ENCODE data around the gene SMYD3.

SMYD3 gene

DNA sequence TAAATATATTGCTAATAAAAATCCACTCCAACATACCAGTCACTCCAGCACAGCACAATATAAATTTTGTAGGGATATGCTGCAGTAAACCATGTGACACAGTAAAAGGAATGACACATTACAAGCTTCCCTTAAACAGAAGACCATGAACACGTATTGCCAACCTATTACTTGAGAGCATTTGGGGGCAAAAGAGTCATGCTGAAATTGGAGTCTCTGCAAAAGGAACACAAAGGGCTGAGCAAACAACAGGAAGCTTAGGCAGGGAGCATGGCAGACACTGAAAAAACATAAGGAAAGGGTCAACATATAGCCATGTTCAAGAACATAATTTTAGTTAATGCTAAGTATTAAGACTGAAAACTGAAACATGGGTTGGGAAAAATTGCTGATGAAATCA is 214.5 kb downstream of the SMYD3 start:
- DNase-seq (ENCODE audit: low read depth, low spot score), result no peak
- Histone ChIP-seq H3K27me3 (ENCODE audit: insufficient read depth, insufficient read length) (no peaks in the 10 kb centered on the region), H3K4me3 (ENCODE audit: insufficient read length, low read depth) (no peak overlapping the region), H3K4me1 (ENCODE audit: insufficient read depth, insufficient read length) (no peaks in the 10 kb centered on the region), H3K9ac (ENCODE audit: insufficient read length, low read depth) (no peak overlapping the region), H3K9me3 (ENCODE audit: insufficient read depth, low read length) (no peaks in the 10 kb centered on the region), H3K36me3 (ENCODE audit: insufficient read depth, insufficient read length, low read length) (no peaks in the 10 kb centered on the region)
- TF ChIP-seq SUZ12 (IDR thresholded peaks at IDR 0.05; ENCODE audit: extremely low read depth, insufficient read depth, insufficient read length) (no peak), YY1 (IDR thresholded peaks at IDR 0.05; ENCODE audit: insufficient read depth, insufficient read length) (no peak), ZNF274 (IDR thresholded peaks at IDR 0.05; ENCODE audit: low read depth, low read length) (no peak)

DNA sequence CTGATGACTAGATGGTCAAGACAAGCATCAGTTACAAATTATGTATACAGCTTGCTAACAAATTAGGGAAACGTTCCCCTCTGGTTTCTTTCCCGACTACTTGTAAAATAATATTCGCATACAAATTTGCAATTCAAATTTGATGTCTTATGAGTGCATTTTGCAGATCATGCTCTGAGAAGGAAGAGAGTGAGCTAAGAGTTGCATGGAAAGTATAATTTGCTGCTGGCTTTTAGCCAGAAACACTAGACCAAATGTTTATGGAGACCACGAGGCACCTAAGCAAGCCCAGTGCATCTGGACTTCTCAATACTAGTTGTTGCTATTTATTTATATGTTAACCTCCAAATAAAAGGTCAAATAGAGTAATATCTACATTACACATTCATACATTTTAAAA is 216.0 kb downstream of the SMYD3 start:
- Histone ChIP-seq H3K36me3 (ENCODE audit: insufficient read depth, insufficient read length, low read length) (no peaks in the 10 kb centered on the region), H3K4me3 (ENCODE audit: insufficient read length, low read depth) (no peak overlapping the region), H3K4me1 (ENCODE audit: insufficient read depth, insufficient read length) (no peaks in the 10 kb centered on the region), H3K9me3 (ENCODE audit: insufficient read depth, low read length) (no peaks in the 10 kb centered on the region), H3K9ac (ENCODE audit: insufficient read length, low read depth) (no peak overlapping the region), H3K27me3 (ENCODE audit: insufficient read depth, insufficient read length) (no peaks in the 10 kb centered on the region)
- DNase-seq (ENCODE audit: low read depth, low spot score), result no peak
- TF ChIP-seq SUZ12 (IDR thresholded peaks at IDR 0.05; ENCODE audit: extremely low read depth, insufficient read depth, insufficient read length) (no peak), ZNF274 (IDR thresholded peaks at IDR 0.05; ENCODE audit: low read depth, low read length) (no peak), YY1 (IDR thresholded peaks at IDR 0.05; ENCODE audit: insufficient read depth, insufficient read length) (no peak)

DNA sequence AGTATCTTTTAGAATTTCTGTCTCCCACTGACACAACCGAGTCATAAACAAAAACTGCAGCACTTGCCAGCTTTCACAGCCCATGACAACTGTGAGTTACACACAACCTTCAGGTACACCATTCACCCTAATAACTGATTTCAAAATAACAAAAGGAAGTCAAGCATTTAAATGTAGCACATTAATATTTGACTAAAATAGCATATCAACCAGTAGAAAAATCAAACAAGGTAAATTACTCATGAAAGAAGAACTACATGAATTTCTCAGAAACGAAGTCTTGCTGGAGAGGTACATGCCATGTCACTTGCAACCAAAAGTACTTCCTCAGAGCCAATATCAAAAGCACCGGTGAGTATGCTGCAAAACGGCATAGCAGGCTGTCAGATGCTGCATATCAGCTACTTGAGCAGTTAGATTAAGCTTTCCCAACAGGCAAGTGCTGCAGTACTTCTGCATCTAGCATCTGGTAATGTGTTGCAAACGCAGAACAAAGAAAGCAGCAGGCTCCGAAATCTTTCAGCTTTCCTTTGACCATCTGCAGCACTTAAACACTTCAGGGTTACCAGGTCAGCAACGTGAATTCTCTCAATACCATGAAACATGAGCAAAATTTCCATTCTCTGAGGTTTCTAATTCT is 223.2 kb downstream of the SMYD3 start:
- Histone ChIP-seq H3K36me3 (ENCODE audit: insufficient read depth, insufficient read length, low read length) (no peaks in the 10 kb centered on the region), H3K4me3 (ENCODE audit: insufficient read length, low read depth) (no peak overlapping the region), H3K4me1 (ENCODE audit: insufficient read depth, insufficient read length) (no peaks in the 10 kb centered on the region), H3K27me3 (ENCODE audit: insufficient read depth, insufficient read length) (no peaks in the 10 kb centered on the region), H3K9ac (ENCODE audit: insufficient read length, low read depth) (no peak overlapping the region), H3K9me3 (ENCODE audit: insufficient read depth, low read length) (no peaks in the 10 kb centered on the region)
- no peak for DNase-seq (ENCODE audit: low read depth, low spot score)
- TF ChIP-seq ZNF274 (IDR thresholded peaks at IDR 0.05; ENCODE audit: low read depth, low read length), result no peak
- TF ChIP-seq SUZ12 (IDR thresholded peaks at IDR 0.05; ENCODE audit: extremely low read depth, insufficient read depth, insufficient read length), result no peak
- no peak for TF ChIP-seq YY1 (IDR thresholded peaks at IDR 0.05; ENCODE audit: insufficient read depth, insufficient read length)

DNA sequence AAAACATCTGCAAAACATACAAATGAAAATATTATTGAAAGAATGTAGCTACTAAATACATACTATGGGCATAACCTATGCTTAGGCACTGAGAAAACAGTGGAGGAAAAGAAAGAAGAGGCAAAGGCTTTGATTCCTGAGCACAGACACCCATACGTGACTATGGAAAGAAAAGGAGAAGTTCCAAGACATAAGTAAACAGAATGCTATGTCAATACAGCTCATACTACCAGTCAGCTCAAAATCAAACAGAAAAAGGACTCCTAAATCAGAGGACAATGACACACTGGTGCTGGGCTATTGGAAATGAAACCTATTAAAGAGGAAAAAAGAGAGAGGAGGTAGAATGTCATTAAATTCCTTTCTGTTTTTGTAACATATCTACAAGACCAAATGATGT is 225.4 kb downstream of the SMYD3 start:
- no peak for DNase-seq (ENCODE audit: low read depth, low spot score)
- no peaks in the 10 kb centered on the region for H3K27me3 ChIP-seq (ENCODE audit: insufficient read depth, insufficient read length)
- TF ChIP-seq ZNF274 (IDR thresholded peaks at IDR 0.05; ENCODE audit: low read depth, low read length) (no peak), YY1 (IDR thresholded peaks at IDR 0.05; ENCODE audit: insufficient read depth, insufficient read length) (no peak), SUZ12 (IDR thresholded peaks at IDR 0.05; ENCODE audit: extremely low read depth, insufficient read depth, insufficient read length) (no peak)
- H3K9ac ChIP-seq (ENCODE audit: insufficient read length, low read depth), result no peak overlapping the region
- no peaks in the 10 kb centered on the region for H3K9me3 ChIP-seq (ENCODE audit: insufficient read depth, low read length)
- no peak overlapping the region for H3K4me3 ChIP-seq (ENCODE audit: insufficient read length, low read depth)
- no peaks in the 10 kb centered on the region for H3K36me3 ChIP-seq (ENCODE audit: insufficient read depth, insufficient read length, low read length)
- H3K4me1 ChIP-seq (ENCODE audit: insufficient read depth, insufficient read length), result no peaks in the 10 kb centered on the region

DNA sequence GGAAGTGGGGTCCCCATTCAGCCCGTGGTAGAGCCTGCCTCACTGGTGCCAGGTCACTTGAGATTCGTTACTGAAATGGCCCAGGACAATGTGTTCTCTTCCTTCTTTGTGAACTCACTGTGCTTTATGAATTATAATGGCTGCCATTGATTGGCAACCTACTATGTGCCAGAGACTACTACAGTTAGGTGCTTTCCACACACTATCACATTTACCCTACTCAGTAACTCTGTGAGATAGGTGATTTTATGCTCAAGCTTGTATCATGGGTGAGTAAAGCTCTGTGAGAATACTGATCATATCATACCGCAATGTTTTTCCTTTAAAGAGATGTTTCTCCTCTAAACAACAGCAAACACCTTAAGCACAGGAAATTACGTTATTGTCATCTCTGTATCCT is 225.9 kb downstream of the SMYD3 start:
- H3K4me3 ChIP-seq (ENCODE audit: insufficient read length, low read depth), result no peak overlapping the region
- no peak for TF ChIP-seq ZNF274 (IDR thresholded peaks at IDR 0.05; ENCODE audit: low read depth, low read length)
- no peak for TF ChIP-seq SUZ12 (IDR thresholded peaks at IDR 0.05; ENCODE audit: extremely low read depth, insufficient read depth, insufficient read length)
- no peak for TF ChIP-seq YY1 (IDR thresholded peaks at IDR 0.05; ENCODE audit: insufficient read depth, insufficient read length)
- H3K27me3 ChIP-seq (ENCODE audit: insufficient read depth, insufficient read length), result no peaks in the 10 kb centered on the region
- no peak overlapping the region for H3K9ac ChIP-seq (ENCODE audit: insufficient read length, low read depth)
- H3K36me3 ChIP-seq (ENCODE audit: insufficient read depth, insufficient read length, low read length), result no peaks in the 10 kb centered on the region
- no peak for DNase-seq (ENCODE audit: low read depth, low spot score)
- no peaks in the 10 kb centered on the region for H3K9me3 ChIP-seq (ENCODE audit: insufficient read depth, low read length)
- H3K4me1 ChIP-seq (ENCODE audit: insufficient read depth, insufficient read length), result no peaks in the 10 kb centered on the region

DNA sequence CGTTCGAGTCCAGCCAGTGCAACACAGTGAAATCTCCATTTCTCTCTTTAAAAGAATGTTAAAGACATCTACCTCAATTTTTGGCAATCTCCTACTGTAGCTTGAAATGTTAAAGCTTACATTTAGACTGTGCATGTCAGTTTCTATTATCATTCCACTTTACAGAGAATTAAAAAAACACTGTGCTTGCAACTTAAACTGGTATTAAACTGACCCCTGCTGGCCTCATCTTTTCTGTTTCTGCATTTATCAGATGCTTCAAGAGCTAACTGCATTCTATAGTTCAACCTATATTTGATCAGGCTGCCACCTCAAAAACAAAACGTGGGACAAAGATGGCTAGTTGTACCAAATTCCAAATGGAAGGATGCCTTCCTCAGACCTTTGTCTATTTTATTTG is 226.5 kb downstream of the SMYD3 start:
- DNase-seq (ENCODE audit: low read depth, low spot score), result no peak
- H3K9ac ChIP-seq (ENCODE audit: insufficient read length, low read depth), result no peak overlapping the region
- TF ChIP-seq YY1 (IDR thresholded peaks at IDR 0.05; ENCODE audit: insufficient read depth, insufficient read length), result no peak
- TF ChIP-seq SUZ12 (IDR thresholded peaks at IDR 0.05; ENCODE audit: extremely low read depth, insufficient read depth, insufficient read length), result no peak
- no peak for TF ChIP-seq ZNF274 (IDR thresholded peaks at IDR 0.05; ENCODE audit: low read depth, low read length)

DNA sequence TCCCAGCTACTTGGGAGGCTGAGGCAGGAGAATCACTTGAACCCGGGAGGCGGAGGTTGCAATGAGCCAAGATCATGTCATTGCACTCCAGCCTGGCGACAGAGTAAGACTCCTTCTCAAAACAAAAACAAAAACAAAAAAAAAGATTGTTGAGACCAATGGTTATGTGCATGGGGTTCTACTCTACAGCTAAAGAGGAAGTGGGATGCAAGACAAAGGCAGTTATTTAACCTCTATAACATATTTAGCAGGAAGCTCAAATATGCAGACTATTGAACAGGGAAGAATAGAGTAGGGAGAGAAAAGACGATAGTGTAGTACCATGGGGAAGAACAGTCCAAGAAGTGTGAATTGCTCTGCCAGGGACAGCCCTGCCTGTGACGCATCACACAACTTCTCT is 227.7 kb downstream of the SMYD3 start:
- TF ChIP-seq ZNF274 (IDR thresholded peaks at IDR 0.05; ENCODE audit: low read depth, low read length), result no peak
- TF ChIP-seq YY1 (IDR thresholded peaks at IDR 0.05; ENCODE audit: insufficient read depth, insufficient read length), result no peak
- no peak for TF ChIP-seq SUZ12 (IDR thresholded peaks at IDR 0.05; ENCODE audit: extremely low read depth, insufficient read depth, insufficient read length)
- DNase-seq (ENCODE audit: low read depth, low spot score), result no peak
- no peak overlapping the region for H3K9ac ChIP-seq (ENCODE audit: insufficient read length, low read depth)
- no peaks in the 10 kb centered on the region for H3K4me1 ChIP-seq (ENCODE audit: insufficient read depth, insufficient read length)
- no peaks in the 10 kb centered on the region for H3K9me3 ChIP-seq (ENCODE audit: insufficient read depth, low read length)
- H3K4me3 ChIP-seq (ENCODE audit: insufficient read length, low read depth), result no peak overlapping the region
- no peaks in the 10 kb centered on the region for H3K27me3 ChIP-seq (ENCODE audit: insufficient read depth, insufficient read length)
- H3K36me3 ChIP-seq (ENCODE audit: insufficient read depth, insufficient read length, low read length), result no peaks in the 10 kb centered on the region

More for the DNA sequence above, 226.5 kb downstream of the SMYD3 start:
- Histone ChIP-seq H3K36me3 (ENCODE audit: insufficient read depth, insufficient read length, low read length) (no peaks in the 10 kb centered on the region), H3K27me3 (ENCODE audit: insufficient read depth, insufficient read length) (no peaks in the 10 kb centered on the region), H3K4me3 (ENCODE audit: insufficient read length, low read depth) (no peak overlapping the region), H3K4me1 (ENCODE audit: insufficient read depth, insufficient read length) (no peaks in the 10 kb centered on the region), H3K9me3 (ENCODE audit: insufficient read depth, low read length) (no peaks in the 10 kb centered on the region)
